Skeletal muscle tissue (tissue), 4 donors: Measurements from ENCODE around the gene GLB1L3. TPM values are rescaled to one million over a fixed set of nuclear protein-coding genes. Genes with fewer than 3 reads are reported as not detected.

Experiments used
- H3K27ac ChIP-seq: one replicate; pipeline ENCODE4 v1.7.0; 2013; ENCODE audit warnings: mild to moderate bottlenecking, low read depth, low read length, inconsistent platforms
- H3K27me3 ChIP-seq, 3 donors: one replicate each; pipeline ENCODE4 v1.7.0; 2013; ENCODE audit warnings: low read length in 3 of 3; ENCODE audit not compliant: control insufficient read depth in 3 of 3, insufficient read depth in 3 of 3
- H3K36me3 ChIP-seq, 3 donors: one replicate each; pipeline ENCODE4 v1.7.0; 2013; ENCODE audit warnings: low read length in 3 of 3; ENCODE audit not compliant: control insufficient read depth in 3 of 3, insufficient read depth in 3 of 3
- H3K4me1 ChIP-seq, 3 donors: one replicate each; pipeline ENCODE4 v1.7.0; 2013; ENCODE audit warnings: low read length in 3 of 3, mild to moderate bottlenecking in 3 of 3; ENCODE audit not compliant: control insufficient read depth in 3 of 3, insufficient read depth in 3 of 3
- H3K4me3 ChIP-seq, 3 donors: one replicate each; pipeline ENCODE4 v1.7.0; 2013; ENCODE audit warnings: low read length in 3 of 3
- H3K9ac ChIP-seq, 3 donors: one replicate each; pipeline ENCODE4 v1.7.0; 2013; ENCODE audit warnings: low read length in 3 of 3, mild to moderate bottlenecking in 3 of 3, moderate library complexity in 2 of 3, low read depth in 1 of 3
- H3K9me3 ChIP-seq, 3 donors: one replicate each; pipeline ENCODE4 v1.7.0; 2013; ENCODE audit warnings: low read length in 3 of 3; ENCODE audit not compliant: control insufficient read depth in 3 of 3
- total RNA-seq: library from RNA; depleted of rRNA; stranded (reverse); fragments of >200 nt; gene quantifications from one replicate; pipeline ENCODE4 v1.2.3, GENCODE V29; 2014
- donor health status: Osteomylitis.

The GLB1L3 gene
- total RNA-seq, 1 donor from 2014 or later = not detected

DNA sequence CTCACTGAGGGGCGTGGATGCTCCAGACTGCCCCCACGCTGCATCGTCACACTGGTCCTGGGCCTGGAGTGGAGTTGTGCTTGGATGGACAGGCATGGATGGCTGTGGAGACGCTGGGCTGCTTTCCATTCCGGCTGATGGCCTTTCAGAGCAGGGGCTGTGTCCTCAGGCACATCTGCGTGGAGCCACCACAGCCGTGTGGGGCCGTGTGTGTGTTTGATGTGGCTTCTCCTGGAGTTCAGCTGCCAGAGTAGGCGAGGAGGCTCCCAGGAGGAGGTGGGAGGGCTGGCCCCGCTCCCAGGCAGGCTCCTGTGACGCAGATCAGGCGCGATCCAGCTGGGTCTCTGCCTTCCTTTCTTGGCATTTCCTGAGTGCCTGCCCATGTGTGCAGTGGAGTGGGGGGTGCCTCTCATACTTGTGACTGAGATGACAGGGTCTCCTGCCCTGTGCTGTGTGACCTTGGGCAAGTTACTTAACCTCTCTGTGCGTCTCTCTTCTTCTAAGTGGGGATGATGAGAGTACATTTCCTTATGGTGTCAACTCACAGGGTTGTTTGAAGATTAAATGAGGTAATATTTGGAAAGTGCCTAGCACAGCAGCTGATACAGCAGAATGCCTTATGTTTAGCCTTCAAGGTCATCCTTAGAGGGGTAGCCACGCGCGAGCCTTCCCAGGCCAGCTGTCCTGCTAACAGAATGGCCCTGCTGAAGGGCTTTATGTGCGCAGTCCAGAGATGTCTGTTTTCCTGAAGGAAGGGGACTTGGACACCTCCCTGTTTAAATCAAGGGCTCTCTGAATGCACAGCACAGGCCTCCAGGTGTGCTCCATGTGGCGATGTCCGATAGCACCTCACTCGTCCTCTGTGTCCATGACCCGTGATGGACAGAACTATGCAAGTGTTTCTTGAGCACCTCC lies 89.1 kb downstream of the GLB1L3 start:
- H3K4me3 ChIP-seq = no peak overlapping the region
- no peak overlapping the region for H3K9ac ChIP-seq
- H3K9me3 ChIP-seq = no peaks in the 10 kb centered on the region
- peaks cover 0 to 10% (median 0%) of the 10 kb centered on the region in 3 donors for H3K27me3 ChIP-seq
- no peaks in the 10 kb centered on the region for H3K36me3 ChIP-seq
- no peaks in the 10 kb centered on the region for H3K4me1 ChIP-seq
- H3K27ac ChIP-seq = no peak overlapping the region

DNA sequence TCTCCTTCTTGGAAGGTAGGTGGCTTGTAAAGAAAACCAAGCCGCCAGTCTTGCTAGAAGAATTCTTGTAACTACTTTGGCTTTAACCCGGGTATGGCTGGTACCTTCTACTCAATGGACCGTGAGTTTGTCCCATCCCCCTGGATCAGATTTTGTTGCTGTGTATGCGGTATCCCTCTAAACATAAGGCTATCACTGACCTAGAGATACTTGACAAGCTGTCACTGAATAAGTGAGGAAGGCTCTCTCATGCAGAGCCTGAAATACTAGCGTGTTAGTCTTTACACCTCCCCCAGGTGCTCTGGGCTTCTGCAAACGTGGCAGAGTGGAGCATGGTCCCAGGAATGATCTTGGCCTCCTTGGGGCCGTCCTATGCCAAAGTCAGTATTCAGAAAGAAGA lies 90.1 kb downstream of the GLB1L3 start:
- Histone ChIP-seq H3K27me3 (peaks cover 0 to 12% (median 0%) of the 10 kb centered on the region in 3 donors), H3K27ac (no peak overlapping the region)

GRCh38 chr11:134367781-134368180 lies 91.6 kb downstream of the GLB1L3 start:
- no peaks in the 10 kb centered on the region for H3K4me1 ChIP-seq
- no peak overlapping the region for H3K27ac ChIP-seq
- H3K9ac ChIP-seq = no peak overlapping the region
- no peaks in the 10 kb centered on the region for H3K9me3 ChIP-seq
- peaks cover 0 to 9% (median 1%) of the 10 kb centered on the region in 3 donors for H3K27me3 ChIP-seq
- H3K36me3 ChIP-seq = no peaks in the 10 kb centered on the region
- H3K4me3 ChIP-seq = no peak overlapping the region

More for the DNA sequence above, 90.1 kb downstream of the GLB1L3 start:
- Histone ChIP-seq H3K9ac (no peak overlapping the region), H3K4me1 (no peaks in the 10 kb centered on the region), H3K4me3 (no peak overlapping the region), H3K36me3 (no peaks in the 10 kb centered on the region), H3K9me3 (no peaks in the 10 kb centered on the region)

Other genes with a start within 250 kb of the GLB1L3 start
- gene JAM3, start 207.3 kb upstream of the GLB1L3 start, total RNA-seq = 65.8 TPM
- gene NCAPD3, start 52.4 kb upstream of the GLB1L3 start, total RNA-seq = 11.0 TPM
- gene VPS26B, start 51.7 kb upstream of the GLB1L3 start, total RNA-seq = 19.8 TPM
- 31.3 TPM for gene THYN1, start 23.0 kb upstream of the GLB1L3 start, total RNA-seq
- 13.0 TPM for gene ACAD8, start 22.8 kb upstream of the GLB1L3 start, total RNA-seq
- 1.0 TPM for gene GLB1L2, start 55.6 kb downstream of the GLB1L3 start, total RNA-seq
- gene B3GAT1, start 135.9 kb downstream of the GLB1L3 start, total RNA-seq = under 0.01 TPM